ENCODE results near the gene MAGEB1. TPM values are rescaled to one million over a fixed set of nuclear protein-coding genes. Genes with fewer than 3 reads are reported as not detected.

MAGEB1 gene
- total and polyA plus RNA-seq, 2 of the 13 experiments (the other 11 are each of a cell fraction or from before 2014, with no cell fraction given) = not detected

GRCh38 chrX:30253257-30253656 lies 6.3 kb downstream of the MAGEB1 start (continued):
- TF ChIP-seq, protein P1, sequence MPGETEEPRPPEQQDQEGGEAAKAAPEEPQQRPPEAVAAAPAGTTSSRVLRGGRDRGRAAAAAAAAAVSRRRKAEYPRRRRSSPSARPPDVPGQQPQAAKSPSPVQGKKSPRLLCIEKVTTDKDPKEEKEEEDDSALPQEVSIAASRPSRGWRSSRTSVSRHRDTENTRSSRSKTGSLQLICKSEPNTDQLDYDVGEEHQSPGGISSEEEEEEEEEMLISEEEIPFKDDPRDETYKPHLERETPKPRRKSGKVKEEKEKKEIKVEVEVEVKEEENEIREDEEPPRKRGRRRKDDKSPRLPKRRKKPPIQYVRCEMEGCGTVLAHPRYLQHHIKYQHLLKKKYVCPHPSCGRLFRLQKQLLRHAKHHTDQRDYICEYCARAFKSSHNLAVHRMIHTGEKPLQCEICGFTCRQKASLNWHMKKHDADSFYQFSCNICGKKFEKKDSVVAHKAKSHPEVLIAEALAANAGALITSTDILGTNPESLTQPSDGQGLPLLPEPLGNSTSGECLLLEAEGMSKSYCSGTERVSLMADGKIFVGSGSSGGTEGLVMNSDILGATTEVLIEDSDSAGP (CRISPR knock-in tag; IDR thresholded peaks at IDR 0.05; ENCODE audit: borderline replicate concordance) = no peak
- TF ChIP-seq STAG1 (CRISPR knock-in tag; IDR thresholded peaks at IDR 0.05) = no peak
- TF ChIP-seq ZBTB34 (CRISPR knock-in tag; IDR thresholded peaks at IDR 0.05) = no peak
- TF ChIP-seq TBX3 (IDR thresholded peaks at IDR 0.05; ENCODE audit: borderline replicate concordance) = no peak
- TF ChIP-seq GFI1 (CRISPR knock-in tag; IDR thresholded peaks at IDR 0.05; ENCODE audit: borderline replicate concordance) = no peak

- in situ Hi-C loops (cut with HindIII; ENCODE audit: extremely low pct_ligation_motif_present, low pct_unique_long_range_greater_than_20kb) = no loop called here
- Histone ChIP-seq H3K27me3 (ENCODE audit: control insufficient read depth in 1 of 2, insufficient read depth in 2 of 2, low read length in 2 of 2) (no peaks in the 10 kb centered on the region), H3K9me3 (ENCODE audit: low read length) (no peaks in the 10 kb centered on the region), H3K27ac (ENCODE audit: extremely low read length, insufficient read depth, low read length) (no peak overlapping the region), H3K4me2 (ENCODE audit: low read depth, low read length) (no peak overlapping the region), H3K79me2 (ENCODE audit: insufficient read depth, low read length) (no peaks in the 10 kb centered on the region), H3K9ac (ENCODE audit: insufficient read depth, low read depth, low read length) (no peak overlapping the region), H2AFZ (ENCODE audit: low read length) (no peak overlapping the region), H4K20me1 (ENCODE audit: insufficient read depth, low read length) (no peaks in the 10 kb centered on the region), H3K4me3 (replicated peaks in 1 of 3; ENCODE audit: insufficient read depth in 1 of 3, low read depth in 2 of 3, low read length in 3 of 3) (no peak overlapping the region), H3K36me3 (replicated peaks in 1 of 2; ENCODE audit: control insufficient read depth in 1 of 2, insufficient read depth in 2 of 2, low read length in 2 of 2) (no peaks in the 10 kb centered on the region), H3K4me1 (ENCODE audit: insufficient read depth, low read length) (no peaks in the 10 kb centered on the region)
- FAIRE-seq (no peak), ATAC-seq (no peak), DNase-seq (ENCODE audit: low spot score) (no peak)
- POLR2A ChIA-PET = no interaction called here
- no TSS peak for BruUV-seq (replicated peaks)
- TF ChIP-seq ATF7-NPFF (CRISPR knock-in tag; IDR thresholded peaks at IDR 0.05; ENCODE audit: low read depth) (no peak), HMG20A (CRISPR knock-in tag; IDR thresholded peaks at IDR 0.05; ENCODE audit: borderline replicate concordance) (no peak), MTF2 (CRISPR knock-in tag; IDR thresholded peaks at IDR 0.05; ENCODE audit: borderline replicate concordance) (no peak), ZNF296 (CRISPR knock-in tag; conservative IDR thresholded peaks at IDR 0.05) (no peak), ZNF619 (CRISPR knock-in tag; IDR thresholded peaks at IDR 0.05) (no peak)
- intact Hi-C loops (cut with micrococcal nuclease; ENCODE audit: unreplicated experiment) = no loop called here
- WGBS (ENCODE audit: low lambda C conversion rate) = 6% methylated on average over 2 of the region's 2 CpGs
- CTCF ChIA-PET (ENCODE audit: low intra/inter-chr PET ratio, low total read pairs) = no interaction called here
Measured at GRCh38 chrX:30259927-30260326, 13.0 kb downstream of the MAGEB1 start.
